Retinal pigment epithelial cell (primary cell): ENCODE measurements around the gene SORCS2.

ENCODE experiments used
- DNase-seq: peaks from one replicate; pipeline ENCODE4 v3.0.0-alpha.2; 2010; ENCODE audit warnings: low read depth
- H3K4me3 ChIP-seq: 2 replicates; pipeline ENCODE4 v1.5.1; 2011; ENCODE audit warnings: mild to moderate bottlenecking, low read length, control low read depth, moderate library complexity
- TF ChIP-seq, protein P1 (sequence below): conservative IDR thresholded peaks from 2 replicates; pipeline ENCODE4 v1.5.1; 2011; ENCODE audit warnings: low read depth, low read length, control low read depth, inconsistent platforms

SORCS2 gene

DNA sequence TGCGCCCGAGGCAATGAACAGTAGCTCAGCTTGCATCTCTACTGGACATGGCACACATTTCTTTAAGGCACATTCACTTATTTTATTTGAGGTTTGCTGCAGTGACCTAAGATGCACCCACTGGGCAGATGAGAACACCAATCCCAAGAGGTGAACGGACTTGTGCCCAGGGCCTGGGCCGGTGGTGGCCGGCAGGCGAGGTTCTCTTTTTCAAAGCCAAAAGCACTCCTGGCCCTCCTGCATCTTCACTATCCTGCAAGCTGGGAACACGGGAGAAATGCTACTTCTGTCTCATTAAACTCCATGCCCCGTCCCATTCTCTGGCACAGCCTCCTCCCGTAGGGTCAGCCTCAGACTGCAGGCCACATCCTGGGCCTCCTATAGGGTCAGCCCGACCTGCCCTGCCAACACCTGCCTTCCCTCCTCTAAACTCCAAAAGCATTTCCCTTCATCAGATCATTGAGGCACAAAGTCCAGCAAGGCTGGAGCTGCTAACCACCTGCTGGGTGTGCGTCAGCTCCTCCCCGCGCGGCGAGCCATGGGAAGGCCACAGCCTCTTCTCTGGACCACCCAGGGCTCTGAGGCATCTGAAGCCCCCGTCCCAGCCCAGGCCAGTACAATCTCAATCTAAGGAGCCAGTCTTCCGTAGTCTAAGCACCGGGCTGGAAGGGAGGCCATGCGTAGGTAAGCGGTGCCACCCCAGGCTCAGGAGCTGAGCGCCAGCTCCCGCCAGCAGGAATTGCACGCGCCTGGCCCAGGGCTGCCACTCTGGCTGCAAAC, 581.3 kb downstream of the SORCS2 start:
- TF ChIP-seq, protein P1, sequence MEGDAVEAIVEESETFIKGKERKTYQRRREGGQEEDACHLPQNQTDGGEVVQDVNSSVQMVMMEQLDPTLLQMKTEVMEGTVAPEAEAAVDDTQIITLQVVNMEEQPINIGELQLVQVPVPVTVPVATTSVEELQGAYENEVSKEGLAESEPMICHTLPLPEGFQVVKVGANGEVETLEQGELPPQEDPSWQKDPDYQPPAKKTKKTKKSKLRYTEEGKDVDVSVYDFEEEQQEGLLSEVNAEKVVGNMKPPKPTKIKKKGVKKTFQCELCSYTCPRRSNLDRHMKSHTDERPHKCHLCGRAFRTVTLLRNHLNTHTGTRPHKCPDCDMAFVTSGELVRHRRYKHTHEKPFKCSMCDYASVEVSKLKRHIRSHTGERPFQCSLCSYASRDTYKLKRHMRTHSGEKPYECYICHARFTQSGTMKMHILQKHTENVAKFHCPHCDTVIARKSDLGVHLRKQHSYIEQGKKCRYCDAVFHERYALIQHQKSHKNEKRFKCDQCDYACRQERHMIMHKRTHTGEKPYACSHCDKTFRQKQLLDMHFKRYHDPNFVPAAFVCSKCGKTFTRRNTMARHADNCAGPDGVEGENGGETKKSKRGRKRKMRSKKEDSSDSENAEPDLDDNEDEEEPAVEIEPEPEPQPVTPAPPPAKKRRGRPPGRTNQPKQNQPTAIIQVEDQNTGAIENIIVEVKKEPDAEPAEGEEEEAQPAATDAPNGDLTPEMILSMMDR, result no peak
- H3K4me3 ChIP-seq, result no peak overlapping the region
- no peak for DNase-seq

DNA sequence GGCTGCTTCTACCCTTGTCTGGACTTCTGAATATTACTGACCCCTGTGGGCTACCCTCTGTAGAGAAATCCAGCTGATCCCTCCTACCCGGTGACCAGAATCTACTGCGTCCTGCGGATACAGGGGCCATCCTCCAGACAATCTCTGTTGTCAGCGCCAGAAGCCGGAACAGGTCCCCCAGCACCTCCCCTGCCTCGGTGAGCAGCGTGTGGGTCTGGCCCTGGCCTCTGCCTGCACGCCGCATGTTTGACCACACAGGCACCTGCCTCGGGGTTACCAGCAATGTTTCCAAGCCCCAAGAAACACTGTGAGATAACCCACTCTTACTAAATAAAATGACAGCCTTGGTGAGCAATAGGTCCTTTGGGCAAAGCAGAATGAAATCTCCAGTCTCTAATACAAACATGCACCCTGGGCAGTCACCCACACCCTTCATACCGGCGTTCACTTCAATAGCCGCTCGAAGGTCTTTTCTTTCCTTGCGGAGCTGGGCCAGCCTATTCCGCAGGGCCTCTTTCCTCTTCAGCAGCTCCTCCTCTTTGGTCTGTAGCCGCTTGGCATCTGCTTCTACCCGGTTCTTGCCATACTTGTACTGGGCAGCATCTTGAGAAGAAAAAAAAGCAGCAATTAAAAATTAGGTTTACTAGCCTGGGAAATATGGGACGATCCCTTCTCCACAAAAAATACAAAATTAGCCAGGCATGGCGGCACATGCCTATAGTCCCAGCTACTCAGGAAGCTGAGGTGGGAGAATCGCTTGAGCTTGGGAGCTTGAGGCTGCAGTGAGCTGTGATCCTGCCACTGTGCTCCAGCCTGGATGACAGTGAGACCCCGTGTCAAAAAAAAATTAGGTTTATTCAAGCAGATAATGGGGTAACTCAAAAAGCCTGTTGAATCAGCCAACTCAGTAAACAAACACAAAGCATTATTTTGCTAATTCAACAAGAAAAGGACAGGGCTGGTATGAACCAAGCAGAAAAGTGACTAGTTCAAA, 582.3 kb downstream of the SORCS2 start:
- no peak overlapping the region for H3K4me3 ChIP-seq
- no peak for DNase-seq
- TF ChIP-seq, protein P1, result no peak

DNA sequence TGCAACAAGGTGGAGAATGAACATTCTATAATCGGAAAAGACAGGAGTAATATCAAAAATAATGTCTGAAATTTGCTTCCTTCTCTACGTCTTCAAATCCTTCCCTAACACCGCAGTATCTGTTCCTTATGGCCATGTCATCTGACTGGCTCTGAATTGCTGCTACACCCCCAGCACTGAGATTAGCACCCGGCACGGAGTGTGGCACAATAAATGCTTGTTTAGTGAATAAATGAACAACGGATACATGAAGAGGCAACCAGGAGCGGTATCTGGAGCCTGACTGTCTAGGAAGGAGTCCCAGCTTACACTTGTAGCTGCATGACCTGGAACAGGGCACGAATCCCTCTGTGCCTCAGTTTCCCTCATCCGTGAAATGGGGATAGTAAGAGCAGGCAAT, 583.1 kb downstream of the SORCS2 start:
- TF ChIP-seq, protein P1, result no peak
- no peak overlapping the region for H3K4me3 ChIP-seq
- DNase-seq, result no peak

DNA sequence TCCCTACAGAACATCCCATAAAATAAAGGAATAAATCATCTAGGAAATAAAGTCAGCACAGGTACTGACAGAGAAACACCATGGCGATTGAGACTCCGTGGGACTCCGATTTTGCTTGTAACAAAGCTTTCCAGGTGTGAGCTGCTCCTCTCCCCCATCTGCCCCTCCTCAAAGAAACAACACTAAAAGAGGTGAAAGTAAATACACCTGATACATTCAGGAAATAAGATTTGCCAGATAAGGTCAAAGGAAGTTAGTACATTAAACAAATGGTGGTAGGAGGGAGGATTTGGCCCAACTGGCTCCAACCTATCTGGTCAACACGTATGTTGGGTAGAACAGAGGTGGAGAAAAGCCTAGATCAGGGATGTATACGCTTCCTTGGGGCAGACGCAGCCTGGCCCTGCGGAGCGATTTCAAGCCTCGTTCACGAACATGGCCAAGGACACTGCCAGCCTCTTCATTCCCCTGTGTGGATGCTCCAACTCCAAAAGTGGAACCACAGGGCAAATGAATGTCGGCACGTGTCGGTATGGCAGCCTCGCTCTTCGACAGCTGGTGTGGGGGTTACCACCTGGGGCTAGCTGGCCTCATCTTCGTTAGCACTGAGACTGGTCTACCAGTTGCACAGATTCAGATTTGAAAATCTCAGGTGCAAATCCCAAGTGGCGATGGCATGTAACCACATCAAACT, 584.8 kb downstream of the SORCS2 start:
- TF ChIP-seq, protein P1, result no peak
- DNase-seq, result no peak
- H3K4me3 ChIP-seq, result no peak overlapping the region

DNA sequence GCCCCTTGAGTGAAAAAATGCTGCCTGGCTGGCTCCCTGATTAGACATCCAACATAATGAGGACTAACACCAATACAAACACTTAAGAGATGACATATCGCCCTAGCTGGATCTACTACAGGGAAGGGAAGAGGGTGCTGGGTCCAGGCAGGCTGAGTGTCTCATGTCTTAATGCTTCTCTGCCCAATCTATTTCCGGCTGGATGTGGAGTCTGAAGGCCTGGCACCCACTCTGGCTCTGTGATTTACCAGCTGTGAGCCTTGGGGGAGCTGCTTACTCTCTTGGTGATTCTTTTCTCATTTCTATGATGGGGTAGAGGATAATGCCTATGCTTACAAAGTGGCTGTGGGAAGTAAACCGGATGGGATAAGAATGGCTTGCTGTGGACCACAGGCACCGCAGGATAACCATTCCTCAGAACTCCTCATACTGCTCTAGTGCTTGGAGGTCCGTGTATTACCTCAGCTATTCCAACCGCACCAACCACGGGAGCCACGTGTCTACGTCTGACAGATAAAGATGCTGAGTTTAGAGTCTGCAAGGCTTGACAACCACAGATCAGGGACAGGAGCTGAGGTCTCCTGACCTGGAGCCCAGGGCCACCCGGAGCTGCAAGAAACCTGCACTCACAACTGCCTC, 585.7 kb downstream of the SORCS2 start:
- no peak overlapping the region for H3K4me3 ChIP-seq
- TF ChIP-seq, protein P1, result no peak
- DNase-seq, result no peak
